Keratinocyte (primary cell): Measurements from ENCODE around the gene ADAMTS6. TPM values are rescaled to one million over a fixed set of nuclear protein-coding genes. Genes with fewer than 3 reads are reported as not detected.

Source experiments
- DNase-seq: peaks from one replicate; pipeline ENCODE4 v3.0.0-alpha.2; 2011; ENCODE audit warnings: low read depth, missing footprints, low spot score
- FAIRE-seq: peaks from 2 replicates; lab custom pipeline; 2011; peaks lifted over from hg19 to GRCh38; lab: Jason Lieb, UNC
- H2AFZ ChIP-seq: 2 replicates; pipeline ENCODE4 v1.6.0; 2012; ENCODE audit warnings: low read length, control low read depth, inconsistent platforms; ENCODE audit not compliant: control insufficient read depth
- H3K27ac ChIP-seq: 2 replicates; pipeline ENCODE4 v1.5.1; 2011; ENCODE audit warnings: low read length; ENCODE audit not compliant: control insufficient read depth, insufficient read depth
- H3K27me3 ChIP-seq: 3 replicates; pipeline ENCODE4 v1.6.0; 2011; ENCODE audit warnings: low read length; ENCODE audit not compliant: control insufficient read depth, insufficient read depth; ENCODE audit errors: extremely low read depth
- H3K36me3 ChIP-seq, 2 experiments: 2 replicates in 1 of 2; 3 replicates in 1 of 2; pipeline ENCODE4 v1.5.1; 2011; ENCODE audit warnings: low read length in 2 of 2, mild to moderate bottlenecking in 1 of 2; ENCODE audit not compliant: control insufficient read depth in 2 of 2, insufficient read depth in 2 of 2; ENCODE audit errors: extremely low read depth in 1 of 2
- H3K4me1 ChIP-seq: 3 replicates; pipeline ENCODE4 v1.5.1; 2011; ENCODE audit warnings: low read length; ENCODE audit not compliant: control insufficient read depth, insufficient read depth; ENCODE audit errors: extremely low read depth
- H3K4me2 ChIP-seq: 3 replicates; pipeline ENCODE4 v1.6.0; 2011; ENCODE audit warnings: low read depth, low read length; ENCODE audit not compliant: control insufficient read depth, insufficient read depth; ENCODE audit errors: extremely low read depth
- H3K4me3 ChIP-seq, 3 experiments: fragments of 200-600 bp in 1 of 3; sonication (generic) in 1 of 3; 2 replicates in 2 of 3; 3 replicates in 1 of 3; pipeline ENCODE4 v1.5.1; 2011 to 2016; ENCODE audit warnings: low read length in 3 of 3, mild to moderate bottlenecking in 3 of 3, control low read depth in 2 of 3, inconsistent platforms in 1 of 3, low read depth in 1 of 3, mixed read lengths in 1 of 3, mixed run types in 1 of 3, moderate library complexity in 1 of 3; ENCODE audit not compliant: control insufficient read depth in 2 of 3, insufficient read depth in 2 of 3; ENCODE audit errors: extremely low read depth in 1 of 3
- H3K79me2 ChIP-seq: 2 replicates; pipeline ENCODE4 v1.6.0; 2012; ENCODE audit warnings: low read length; ENCODE audit not compliant: control insufficient read depth, insufficient read depth
- H3K9ac ChIP-seq: 3 replicates; pipeline ENCODE4 v1.6.0; 2011; ENCODE audit warnings: low read length; ENCODE audit not compliant: control insufficient read depth, insufficient read depth; ENCODE audit errors: extremely low read depth
- H3K9me1 ChIP-seq: 3 replicates; pipeline ENCODE4 v1.6.0; 2011; ENCODE audit warnings: low read length; ENCODE audit not compliant: control insufficient read depth, insufficient read depth; ENCODE audit errors: extremely low read depth
- H3K9me3 ChIP-seq: 2 replicates; pipeline ENCODE4 v1.5.1; 2012; ENCODE audit warnings: low read depth, low read length; ENCODE audit not compliant: control insufficient read depth
- H4K20me1 ChIP-seq: 3 replicates; pipeline ENCODE4 v1.6.0; 2011; ENCODE audit warnings: low read length; ENCODE audit not compliant: control insufficient read depth, insufficient read depth; ENCODE audit errors: extremely low read depth
- EZH2 ChIP-seq: IDR thresholded peaks from one replicate; pipeline ENCODE4 v1.6.1; 2012; ENCODE audit warnings: inconsistent platforms, mild to moderate bottlenecking, low read length, moderate library complexity
- dilution Hi-C: fragments of 300-500 bp; cut with MboI; formaldehyde crosslinking; loops from one replicate; pipeline ENCODE4 v1.7.0; 2020; ENCODE audit warnings: low sequenced_read_pairs; ENCODE audit not compliant: extremely low pct_ligation_motif_present
- polyA plus RNA-seq, 5 experiments: library from polyadenylated mRNA; depleted of rRNA in 3 of 5; stranded (reverse) in 3 of 5; stranded (forward) in 1 of 5; unstranded in 1 of 5; fragments of >200 nt; gene quantifications; 1 replicate in 1 of 5; 2 replicates in 3 of 5; 3 replicates in 1 of 5; pipeline versions ENCODE4 v1.2.1 to v1.2.3, GENCODE V29; 2011 to 2012; ENCODE audit warnings: missing spikeins in 2 of 5, low read depth in 1 of 5, low replicate concordance in 1 of 5
- TF ChIP-seq, protein P1 (sequence below), 3 experiments: IDR thresholded peaks in 1 of 3; conservative IDR thresholded peaks in 1 of 3; optimal IDR thresholded peaks in 1 of 3; 2 replicates in 2 of 3; 3 replicates in 1 of 3; pipeline versions ENCODE3 to v1.5.1; 2011; ENCODE audit warnings: low read length in 3 of 3, mild to moderate bottlenecking in 3 of 3, moderate library complexity in 2 of 3, control low read depth in 1 of 3, inconsistent platforms in 1 of 3; ENCODE audit not compliant: insufficient read depth in 2 of 3; ENCODE audit errors: extremely low read depth in 1 of 3

Gene ADAMTS6
- polyA plus RNA-seq, 1 donor (not counting 4 experiments of a cell fraction or from before 2014, with no cell fraction given): 10.9 TPM

DNA sequence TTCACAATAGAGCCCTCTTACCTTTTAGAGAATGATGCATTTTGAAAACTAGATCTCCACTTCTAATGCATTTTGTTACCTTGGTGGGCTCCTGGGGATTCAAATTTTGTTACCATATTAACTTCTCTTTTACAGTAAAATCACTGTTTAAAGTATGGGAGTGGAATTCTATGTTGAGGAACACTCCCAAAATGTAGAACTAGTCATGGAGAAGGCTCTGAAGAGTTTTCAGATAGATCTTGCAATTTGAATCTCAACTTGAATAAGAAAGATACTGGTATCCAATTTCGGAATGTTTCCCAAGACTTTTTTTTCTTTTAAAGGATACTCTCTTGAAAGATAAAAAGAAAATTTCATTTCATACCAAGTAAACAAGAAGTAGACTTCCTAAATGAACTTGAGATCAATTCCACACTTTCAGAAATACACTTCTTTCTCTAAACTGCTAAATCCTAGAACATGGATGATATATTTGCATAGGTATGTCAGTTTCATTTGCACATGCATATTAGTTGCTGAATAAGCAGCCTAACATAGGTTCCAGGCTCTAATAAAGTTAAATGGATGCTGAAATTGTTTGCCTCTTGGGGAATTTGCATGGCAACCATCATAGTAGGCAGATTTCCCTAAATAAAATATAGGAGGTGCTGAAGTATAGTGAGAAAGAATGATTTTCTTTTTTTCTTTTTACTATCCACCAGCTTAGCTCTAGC lies 205.4 kb downstream of the ADAMTS6 start:
- TF ChIP-seq, protein P1, sequence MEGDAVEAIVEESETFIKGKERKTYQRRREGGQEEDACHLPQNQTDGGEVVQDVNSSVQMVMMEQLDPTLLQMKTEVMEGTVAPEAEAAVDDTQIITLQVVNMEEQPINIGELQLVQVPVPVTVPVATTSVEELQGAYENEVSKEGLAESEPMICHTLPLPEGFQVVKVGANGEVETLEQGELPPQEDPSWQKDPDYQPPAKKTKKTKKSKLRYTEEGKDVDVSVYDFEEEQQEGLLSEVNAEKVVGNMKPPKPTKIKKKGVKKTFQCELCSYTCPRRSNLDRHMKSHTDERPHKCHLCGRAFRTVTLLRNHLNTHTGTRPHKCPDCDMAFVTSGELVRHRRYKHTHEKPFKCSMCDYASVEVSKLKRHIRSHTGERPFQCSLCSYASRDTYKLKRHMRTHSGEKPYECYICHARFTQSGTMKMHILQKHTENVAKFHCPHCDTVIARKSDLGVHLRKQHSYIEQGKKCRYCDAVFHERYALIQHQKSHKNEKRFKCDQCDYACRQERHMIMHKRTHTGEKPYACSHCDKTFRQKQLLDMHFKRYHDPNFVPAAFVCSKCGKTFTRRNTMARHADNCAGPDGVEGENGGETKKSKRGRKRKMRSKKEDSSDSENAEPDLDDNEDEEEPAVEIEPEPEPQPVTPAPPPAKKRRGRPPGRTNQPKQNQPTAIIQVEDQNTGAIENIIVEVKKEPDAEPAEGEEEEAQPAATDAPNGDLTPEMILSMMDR (optimal IDR thresholded peaks at IDR 0.05 in 1 of 3, IDR thresholded peaks at IDR 0.05 in 1 of 3, conservative IDR thresholded peaks at IDR 0.05 in 1 of 3; ENCODE audit: extremely low read depth in 1 of 3, insufficient read depth in 2 of 3, low read length in 3 of 3): no peak
- no peaks in the 10 kb centered on the region for H3K27me3 ChIP-seq
- DNase-seq (no peak), FAIRE-seq (no peak)
- no peaks in the 10 kb centered on the region for H3K9me1 ChIP-seq
- no peaks in the 10 kb centered on the region for H3K36me3 ChIP-seq
- dilution Hi-C loops: no loop called here
- no peaks in the 10 kb centered on the region for H3K9me3 ChIP-seq
- H3K4me2 ChIP-seq: no peak overlapping the region
- H3K9ac ChIP-seq: no peak overlapping the region
- H3K27ac ChIP-seq: no peak overlapping the region
- no peak overlapping the region for H2AFZ ChIP-seq
- H3K79me2 ChIP-seq: no peaks in the 10 kb centered on the region
- H3K4me1 ChIP-seq: no peaks in the 10 kb centered on the region
- H4K20me1 ChIP-seq: no peaks in the 10 kb centered on the region
- no peak overlapping the region for H3K4me3 ChIP-seq

DNA sequence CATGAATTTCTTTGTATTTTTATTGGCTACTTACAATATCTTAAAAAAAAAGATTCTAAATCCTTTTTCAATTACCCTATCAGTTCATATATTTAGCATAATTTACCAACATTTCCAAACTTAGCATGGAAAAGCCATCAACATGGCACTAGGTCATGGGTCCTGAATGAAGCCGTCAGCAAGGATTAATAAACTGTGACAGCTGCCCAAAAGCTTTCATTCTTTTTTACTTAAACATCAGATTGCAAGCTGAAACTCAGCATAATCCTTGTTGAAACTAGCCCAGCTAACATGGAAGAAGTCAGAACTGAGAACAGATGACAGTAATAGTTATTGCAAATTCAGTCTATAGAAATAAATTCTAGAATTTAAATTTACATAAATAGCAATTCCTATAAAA lies 209.8 kb downstream of the ADAMTS6 start:
- FAIRE-seq (no peak), DNase-seq (no peak)
- no peaks in the 10 kb centered on the region for H3K4me1 ChIP-seq
- no peak overlapping the region for H3K27ac ChIP-seq
- peaks cover 0 to 7% of the 10 kb centered on the region in 2 experiments for H3K36me3 ChIP-seq
- H4K20me1 ChIP-seq: no peaks in the 10 kb centered on the region
- H3K79me2 ChIP-seq: no peaks in the 10 kb centered on the region
- H3K4me2 ChIP-seq: no peak overlapping the region
- H2AFZ ChIP-seq: no peak overlapping the region
- no peak for TF ChIP-seq EZH2
- TF ChIP-seq, protein P1 (optimal IDR thresholded peaks at IDR 0.05 in 1 of 3, IDR thresholded peaks at IDR 0.05 in 1 of 3, conservative IDR thresholded peaks at IDR 0.05 in 1 of 3; ENCODE audit: extremely low read depth in 1 of 3, insufficient read depth in 2 of 3, low read length in 3 of 3): no peak
- no peak overlapping the region for H3K9ac ChIP-seq
- dilution Hi-C loops: no loop called here
- no peaks in the 10 kb centered on the region for H3K9me1 ChIP-seq
- no peaks in the 10 kb centered on the region for H3K27me3 ChIP-seq
- H3K4me3 ChIP-seq: no peak overlapping the region
- H3K9me3 ChIP-seq: no peaks in the 10 kb centered on the region
